Measurements from ENCODE around the gene DUSP2.

Gene DUSP2

GRCh38 chr2:96103761-96104486, 41.3 kb downstream of the DUSP2 start:
- TF ChIP-seq CTCF (IDR thresholded peaks at IDR 0.05) (no peak), ZFX (IDR thresholded peaks at IDR 0.05; ENCODE audit: borderline replicate concordance) (no peak)
- H3K27ac ChIP-seq = no peak overlapping the region

- no peak for TF ChIP-seq ZFX (IDR thresholded peaks at IDR 0.05; ENCODE audit: borderline replicate concordance)
- TF ChIP-seq CTCF (IDR thresholded peaks at IDR 0.05) = no peak
- H3K27ac ChIP-seq = no peak overlapping the region
Measured at GRCh38 chr2:96103187-96103601, 42.0 kb downstream of the DUSP2 start.

- no peak overlapping the region for H3K27ac ChIP-seq
- TF ChIP-seq CTCF (IDR thresholded peaks at IDR 0.05) (no peak), ZFX (IDR thresholded peaks at IDR 0.05; ENCODE audit: borderline replicate concordance) (no peak)
Measured at GRCh38 chr2:96102596-96103186, 42.5 kb downstream of the DUSP2 start.

- TF ChIP-seq CTCF (IDR thresholded peaks at IDR 0.05) (no peak), ZFX (IDR thresholded peaks at IDR 0.05; ENCODE audit: borderline replicate concordance) (no peak)
Measured at GRCh38 chr2:96100893-96101304, 44.3 kb downstream of the DUSP2 start.

GRCh38 chr2:96099861-96100798, 45.1 kb downstream of the DUSP2 start:
- no peak overlapping the region for H3K27ac ChIP-seq
- TF ChIP-seq CTCF (IDR thresholded peaks at IDR 0.05) (no peak), ZFX (IDR thresholded peaks at IDR 0.05; ENCODE audit: borderline replicate concordance) (no peak)

More at GRCh38 chr2:96100893-96101304, 44.3 kb downstream of the DUSP2 start:
- H3K27ac ChIP-seq = no peak overlapping the region

- no peak for TF ChIP-seq CTCF (IDR thresholded peaks at IDR 0.05)
- no peak for TF ChIP-seq ZFX (IDR thresholded peaks at IDR 0.05; ENCODE audit: borderline replicate concordance)
- no peak overlapping the region for H3K27ac ChIP-seq
Measured at GRCh38 chr2:96098900-96099590, 46.2 kb downstream of the DUSP2 start.
